ENCODE measurements around the gene SEL1L3. TPM values are rescaled to one million over a fixed set of nuclear protein-coding genes. Genes with fewer than 3 reads are reported as not detected.
A peak's percentile ranks its signal among the peaks of the same experiment; 100 is the strongest.

Gene SEL1L3
- total RNA-seq, 1 donor from 2014 or later, result 123 TPM

DNA sequence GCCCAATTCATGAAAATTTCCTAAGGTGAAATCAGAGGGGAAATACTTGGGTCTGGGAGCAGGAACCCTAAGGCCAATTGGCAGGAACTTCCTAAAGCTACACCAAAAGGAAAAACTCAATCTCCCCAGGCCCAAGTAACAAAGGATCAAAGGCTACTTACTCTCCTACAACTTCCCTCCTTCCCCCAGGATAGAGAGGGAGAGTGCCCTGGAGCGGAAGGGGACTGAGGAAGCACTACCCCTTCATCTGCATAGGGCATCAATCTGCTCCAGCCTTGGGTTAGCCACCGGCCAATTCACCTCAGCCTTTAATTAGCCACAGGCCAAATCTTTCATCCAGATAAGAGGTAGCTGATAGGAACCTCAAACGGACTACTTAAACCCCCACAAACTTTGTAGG, 152.2 kb downstream of the SEL1L3 start:
- DNase-seq (ENCODE audit: low read depth), result no peak
- TF ChIP-seq, protein P1, sequence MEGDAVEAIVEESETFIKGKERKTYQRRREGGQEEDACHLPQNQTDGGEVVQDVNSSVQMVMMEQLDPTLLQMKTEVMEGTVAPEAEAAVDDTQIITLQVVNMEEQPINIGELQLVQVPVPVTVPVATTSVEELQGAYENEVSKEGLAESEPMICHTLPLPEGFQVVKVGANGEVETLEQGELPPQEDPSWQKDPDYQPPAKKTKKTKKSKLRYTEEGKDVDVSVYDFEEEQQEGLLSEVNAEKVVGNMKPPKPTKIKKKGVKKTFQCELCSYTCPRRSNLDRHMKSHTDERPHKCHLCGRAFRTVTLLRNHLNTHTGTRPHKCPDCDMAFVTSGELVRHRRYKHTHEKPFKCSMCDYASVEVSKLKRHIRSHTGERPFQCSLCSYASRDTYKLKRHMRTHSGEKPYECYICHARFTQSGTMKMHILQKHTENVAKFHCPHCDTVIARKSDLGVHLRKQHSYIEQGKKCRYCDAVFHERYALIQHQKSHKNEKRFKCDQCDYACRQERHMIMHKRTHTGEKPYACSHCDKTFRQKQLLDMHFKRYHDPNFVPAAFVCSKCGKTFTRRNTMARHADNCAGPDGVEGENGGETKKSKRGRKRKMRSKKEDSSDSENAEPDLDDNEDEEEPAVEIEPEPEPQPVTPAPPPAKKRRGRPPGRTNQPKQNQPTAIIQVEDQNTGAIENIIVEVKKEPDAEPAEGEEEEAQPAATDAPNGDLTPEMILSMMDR (IDR thresholded peaks at IDR 0.05; ENCODE audit: insufficient read depth, low read length, poor library complexity, severe bottlenecking), result no peak

DNA sequence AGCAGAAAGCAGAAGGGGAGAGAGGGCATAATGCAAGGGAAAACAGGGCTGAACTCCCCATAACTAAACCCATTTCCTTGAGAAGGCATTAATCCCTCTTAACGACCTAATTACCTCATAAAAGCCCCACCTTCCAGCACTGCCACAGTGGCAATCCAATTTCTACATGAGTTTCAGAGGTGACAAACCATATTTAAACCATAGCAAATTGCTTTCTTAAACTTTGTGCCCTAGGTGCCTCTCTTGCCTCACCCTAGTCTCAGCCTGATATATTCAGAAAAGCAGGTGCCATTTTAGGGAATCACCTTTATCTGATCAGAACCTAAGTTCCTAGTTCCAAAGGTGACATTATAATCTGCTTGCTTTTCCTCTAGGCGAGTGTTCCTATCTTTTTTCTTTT, 158.3 kb downstream of the SEL1L3 start:
- H3K36me3 ChIP-seq (ENCODE audit: control insufficient read depth, insufficient read depth, low read length), result no peaks in the 10 kb centered on the region
- no peak for DNase-seq (ENCODE audit: low read depth)
- H3K27me3 ChIP-seq (ENCODE audit: control insufficient read depth, insufficient read depth, low read length), result no peaks in the 10 kb centered on the region
- H3K4me3 ChIP-seq (ENCODE audit: low read depth, low read length), result no peak overlapping the region
- TF ChIP-seq, protein P1 (IDR thresholded peaks at IDR 0.05; ENCODE audit: insufficient read depth, low read length, poor library complexity, severe bottlenecking), result no peak

More for the DNA sequence above, 152.2 kb downstream of the SEL1L3 start:
- H3K36me3 ChIP-seq (ENCODE audit: control insufficient read depth, insufficient read depth, low read length), result no peaks in the 10 kb centered on the region
- no peak overlapping the region for H3K4me3 ChIP-seq (ENCODE audit: low read depth, low read length)
- H3K27me3 ChIP-seq (ENCODE audit: control insufficient read depth, insufficient read depth, low read length), result no peaks in the 10 kb centered on the region

DNA sequence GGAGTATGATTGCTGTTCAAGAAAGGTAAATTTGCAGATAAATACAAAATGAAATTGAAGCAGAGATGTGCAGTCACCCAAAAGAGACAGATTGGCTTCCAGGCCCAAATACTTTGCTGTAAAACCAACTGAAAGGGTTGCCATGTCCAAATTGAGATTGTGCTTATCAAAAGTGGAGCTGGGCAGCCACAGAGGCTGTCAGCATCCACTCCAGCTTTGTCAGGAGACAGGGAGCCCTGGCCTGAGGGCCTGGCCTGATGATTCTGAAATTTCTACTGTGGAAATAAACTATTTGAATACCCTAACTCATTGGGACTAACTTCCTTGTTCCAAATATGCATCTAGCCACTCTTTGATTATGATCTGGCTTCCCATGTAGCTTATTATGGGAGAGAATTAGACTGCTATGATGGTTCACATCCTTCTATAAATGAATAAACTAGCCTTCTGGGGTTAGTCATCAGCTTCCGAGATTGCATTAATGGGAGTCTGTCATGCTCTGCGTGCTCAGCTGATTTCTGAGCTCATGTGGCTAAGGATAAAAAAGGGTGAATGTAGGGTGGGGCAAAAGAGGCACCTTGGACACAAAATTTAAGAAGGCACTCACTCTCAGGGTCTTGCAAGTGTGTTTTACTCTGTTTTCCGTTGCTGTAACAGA, 158.9 kb downstream of the SEL1L3 start:
- DNase-seq (ENCODE audit: low read depth), result peak; percentile 43
- TF ChIP-seq, protein P1 (IDR thresholded peaks at IDR 0.05; ENCODE audit: insufficient read depth, low read length, poor library complexity, severe bottlenecking), result no peak
- Histone ChIP-seq H3K27me3 (ENCODE audit: control insufficient read depth, insufficient read depth, low read length) (no peaks in the 10 kb centered on the region), H3K36me3 (ENCODE audit: control insufficient read depth, insufficient read depth, low read length) (no peaks in the 10 kb centered on the region), H3K4me3 (ENCODE audit: low read depth, low read length) (no peak overlapping the region)

DNA sequence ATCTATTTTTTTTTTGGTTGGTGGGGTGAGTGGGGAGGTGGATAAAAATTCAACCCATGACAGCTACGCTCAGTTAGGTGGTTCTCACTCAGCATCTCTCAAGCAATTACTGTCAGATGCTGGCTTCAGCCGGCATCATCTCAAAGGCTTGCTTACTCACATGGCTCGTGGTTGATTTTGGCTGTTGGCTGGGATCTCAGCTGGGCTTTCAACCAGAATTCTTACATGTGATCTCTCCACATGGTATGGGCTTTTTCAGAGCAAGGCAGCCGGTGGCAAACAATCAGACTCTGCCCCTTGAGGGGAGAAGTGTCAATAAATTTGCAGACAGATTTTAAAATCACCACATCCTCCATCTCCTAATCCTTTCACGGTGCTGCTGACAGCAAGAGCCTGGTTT, 159.9 kb downstream of the SEL1L3 start:
- TF ChIP-seq, protein P1 (IDR thresholded peaks at IDR 0.05; ENCODE audit: insufficient read depth, low read length, poor library complexity, severe bottlenecking), result peak; percentile 5
- no peak overlapping the region for H3K4me3 ChIP-seq (ENCODE audit: low read depth, low read length)
- no peaks in the 10 kb centered on the region for H3K36me3 ChIP-seq (ENCODE audit: control insufficient read depth, insufficient read depth, low read length)
- peak; percentile 54 for DNase-seq (ENCODE audit: low read depth)
- no peaks in the 10 kb centered on the region for H3K27me3 ChIP-seq (ENCODE audit: control insufficient read depth, insufficient read depth, low read length)

DNA sequence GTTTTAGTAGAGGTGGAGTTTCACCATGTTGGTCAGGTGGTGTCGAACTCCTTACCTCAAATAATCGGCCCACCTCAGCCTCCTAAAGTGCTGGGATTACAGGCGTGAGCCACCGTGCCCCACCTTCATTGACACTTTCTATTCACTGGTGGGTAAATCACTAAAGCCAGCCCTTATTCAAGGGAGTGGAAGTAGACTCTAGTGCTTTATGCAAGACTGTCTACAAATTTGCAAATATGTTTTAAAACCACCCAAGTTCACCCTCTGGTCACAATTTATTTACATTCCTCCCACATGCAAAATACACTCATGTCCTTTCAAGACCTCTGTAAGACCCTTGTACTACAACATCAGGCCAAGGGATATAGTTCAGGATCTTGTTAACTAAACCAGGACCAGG, 162.1 kb downstream of the SEL1L3 start:
- TF ChIP-seq, protein P1 (IDR thresholded peaks at IDR 0.05; ENCODE audit: insufficient read depth, low read length, poor library complexity, severe bottlenecking), result no peak
- no peak for DNase-seq (ENCODE audit: low read depth)
- H3K27me3 ChIP-seq (ENCODE audit: control insufficient read depth, insufficient read depth, low read length), result no peaks in the 10 kb centered on the region
- H3K36me3 ChIP-seq (ENCODE audit: control insufficient read depth, insufficient read depth, low read length), result no peaks in the 10 kb centered on the region
- no peak overlapping the region for H3K4me3 ChIP-seq (ENCODE audit: low read depth, low read length)

DNA sequence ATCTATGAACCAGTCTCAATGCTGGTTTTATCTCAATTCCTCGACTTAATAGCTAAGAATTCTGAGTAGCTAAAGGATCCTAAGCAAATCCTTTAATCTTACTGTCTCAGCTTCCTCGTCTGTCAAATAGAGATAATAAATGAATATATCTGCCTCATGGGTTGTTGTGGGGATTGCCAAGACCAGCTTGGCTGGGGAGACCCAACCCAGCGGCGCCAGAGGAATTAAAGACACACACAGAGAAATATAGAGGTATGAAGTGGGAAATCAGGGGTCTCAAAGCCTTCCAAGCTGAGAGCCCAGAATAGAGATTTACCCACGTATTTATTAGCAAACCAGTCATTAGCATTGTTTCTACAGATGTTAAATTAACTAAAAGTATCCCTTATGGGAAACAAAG, 165.3 kb downstream of the SEL1L3 start:
- no peak for DNase-seq (ENCODE audit: low read depth)
- no peak overlapping the region for H3K4me3 ChIP-seq (ENCODE audit: low read depth, low read length)
- H3K36me3 ChIP-seq (ENCODE audit: control insufficient read depth, insufficient read depth, low read length), result no peaks in the 10 kb centered on the region
- H3K27me3 ChIP-seq (ENCODE audit: control insufficient read depth, insufficient read depth, low read length), result no peaks in the 10 kb centered on the region
- TF ChIP-seq, protein P1 (IDR thresholded peaks at IDR 0.05; ENCODE audit: insufficient read depth, low read length, poor library complexity, severe bottlenecking), result no peak
